Measurements from ENCODE around the gene NKX1-1. TPM values are rescaled to one million over a fixed set of nuclear protein-coding genes. Genes with fewer than 3 reads are reported as not detected.

NKX1-1 gene
- total RNA-seq, 4 donors from 2014 or later = not detected

- H3K4me1 ChIP-seq = peaks cover 0 to 44% (median 28%) of the 10 kb centered on the region in 3 donors
- 26 to 34% methylated on average over 7 to 14 of the region's 14 CpGs for WGBS, 2 donors
- peaks cover 37 to 100% (median 55%) of the 10 kb centered on the region in 4 donors for H3K27me3 ChIP-seq
- no peak for DNase-seq
- intact Hi-C loops (cut with DNase I) = no loop called here
- no peak for TF ChIP-seq POLR2A (IDR thresholded peaks at IDR 0.05)
- TF ChIP-seq, protein P1, sequence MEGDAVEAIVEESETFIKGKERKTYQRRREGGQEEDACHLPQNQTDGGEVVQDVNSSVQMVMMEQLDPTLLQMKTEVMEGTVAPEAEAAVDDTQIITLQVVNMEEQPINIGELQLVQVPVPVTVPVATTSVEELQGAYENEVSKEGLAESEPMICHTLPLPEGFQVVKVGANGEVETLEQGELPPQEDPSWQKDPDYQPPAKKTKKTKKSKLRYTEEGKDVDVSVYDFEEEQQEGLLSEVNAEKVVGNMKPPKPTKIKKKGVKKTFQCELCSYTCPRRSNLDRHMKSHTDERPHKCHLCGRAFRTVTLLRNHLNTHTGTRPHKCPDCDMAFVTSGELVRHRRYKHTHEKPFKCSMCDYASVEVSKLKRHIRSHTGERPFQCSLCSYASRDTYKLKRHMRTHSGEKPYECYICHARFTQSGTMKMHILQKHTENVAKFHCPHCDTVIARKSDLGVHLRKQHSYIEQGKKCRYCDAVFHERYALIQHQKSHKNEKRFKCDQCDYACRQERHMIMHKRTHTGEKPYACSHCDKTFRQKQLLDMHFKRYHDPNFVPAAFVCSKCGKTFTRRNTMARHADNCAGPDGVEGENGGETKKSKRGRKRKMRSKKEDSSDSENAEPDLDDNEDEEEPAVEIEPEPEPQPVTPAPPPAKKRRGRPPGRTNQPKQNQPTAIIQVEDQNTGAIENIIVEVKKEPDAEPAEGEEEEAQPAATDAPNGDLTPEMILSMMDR (IDR thresholded peaks at IDR 0.05) = no peak
- H3K9me3 ChIP-seq = no peaks in the 10 kb centered on the region
- no peak overlapping the region for H3K27ac ChIP-seq
- H3K4me3 ChIP-seq = no peak overlapping the region
- no peaks in the 10 kb centered on the region for H3K36me3 ChIP-seq
Measured at GRCh38 chr4:1409079-1409478, 2.8 kb upstream of the NKX1-1 start.

DNA sequence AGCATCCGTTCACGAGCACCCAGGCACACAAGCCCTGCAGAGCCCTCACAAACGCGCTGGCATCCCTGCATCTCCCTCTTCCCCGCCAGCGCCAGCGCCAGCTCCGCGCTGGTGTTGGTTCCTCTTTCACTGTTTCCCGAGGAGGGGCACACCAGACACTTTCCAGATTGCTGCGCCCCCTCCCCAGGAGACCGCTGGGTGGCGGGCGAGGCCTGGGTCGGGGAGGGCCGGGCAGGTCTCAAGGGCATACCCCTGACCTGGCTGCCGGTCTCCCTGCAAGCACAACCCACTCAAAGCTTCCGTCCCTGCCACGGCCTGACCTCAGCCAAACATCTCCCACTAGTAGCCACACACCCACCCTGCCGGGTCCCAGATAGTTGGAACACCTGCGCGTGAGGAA, 2.2 kb upstream of the NKX1-1 start:
- Histone ChIP-seq H3K4me1 (peaks cover 5 to 48% (median 33%) of the 10 kb centered on the region in 3 donors), H3K4me3 (no peak overlapping the region), H3K27me3 (peaks cover 44 to 100% (median 53%) of the 10 kb centered on the region in 4 donors), H3K27ac (no peak overlapping the region), H3K36me3 (no peaks in the 10 kb centered on the region), H3K9me3 (no peaks in the 10 kb centered on the region)
- TF ChIP-seq, protein P1 (IDR thresholded peaks at IDR 0.05) = no peak
- no peak for TF ChIP-seq POLR2A (IDR thresholded peaks at IDR 0.05)
- no peak for DNase-seq
- intact Hi-C loops (cut with DNase I) = no loop called here
- WGBS, 2 donors = 13 to 21% methylated on average over 13 to 15 of the region's 22 CpGs

DNA sequence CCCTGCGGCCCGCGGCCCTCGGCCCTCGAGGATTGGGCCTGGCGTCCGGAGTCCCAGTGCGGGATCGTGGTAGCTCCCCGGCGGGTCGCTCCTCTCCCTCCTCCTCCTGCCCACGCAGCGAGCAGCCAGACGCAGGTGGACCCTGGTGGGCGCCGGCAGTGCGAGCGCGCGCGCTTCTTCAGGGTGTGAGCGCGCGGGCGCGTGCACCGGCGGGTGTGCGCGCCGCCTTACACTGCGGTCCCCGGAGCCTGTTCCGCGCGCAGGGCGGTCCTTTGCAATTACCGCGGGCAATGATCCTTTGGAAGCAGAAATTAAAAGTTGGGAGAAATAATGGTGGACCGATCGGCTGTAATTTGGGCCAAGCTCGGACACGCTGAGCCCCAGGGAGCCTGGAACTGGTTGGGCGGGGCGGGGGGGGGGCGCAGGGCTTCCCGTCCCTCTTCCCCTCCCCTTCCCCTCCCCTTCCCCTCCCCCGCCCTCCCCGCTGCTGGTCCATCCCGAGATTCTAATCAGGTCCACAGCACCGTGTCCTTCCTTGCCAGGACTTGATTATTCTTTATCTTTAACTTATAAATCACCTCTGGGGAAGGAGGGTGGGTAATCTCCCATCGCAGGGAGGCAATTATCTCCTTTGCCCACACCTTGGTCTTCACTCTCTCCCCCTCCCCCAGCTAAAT, 1.6 kb upstream of the NKX1-1 start:
- no peak overlapping the region for H3K27ac ChIP-seq
- H3K9me3 ChIP-seq = no peaks in the 10 kb centered on the region
- intact Hi-C loops (cut with DNase I) = no loop called here
- 6 to 16% methylated on average over 17 to 34 of the region's 53 CpGs for WGBS, 2 donors
- peaks cover 5 to 54% (median 39%) of the 10 kb centered on the region in 3 donors for H3K4me1 ChIP-seq
- no peaks in the 10 kb centered on the region for H3K36me3 ChIP-seq
- no peak overlapping the region for H3K4me3 ChIP-seq
- no peak for TF ChIP-seq POLR2A (IDR thresholded peaks at IDR 0.05)
- TF ChIP-seq, protein P1 (IDR thresholded peaks at IDR 0.05) = no peak
- DNase-seq = no peak
- H3K27me3 ChIP-seq = peaks cover 41 to 100% (median 54%) of the 10 kb centered on the region in 4 donors

GRCh38 chr4:1406981-1407656, 877 bp upstream of the NKX1-1 start:
- TF ChIP-seq POLR2A (IDR thresholded peaks at IDR 0.05) = no peak
- TF ChIP-seq, protein P1 (IDR thresholded peaks at IDR 0.05) = no peak
- Histone ChIP-seq H3K4me1 (peaks cover 5 to 61% (median 44%) of the 10 kb centered on the region in 3 donors), H3K9me3 (no peaks in the 10 kb centered on the region), H3K27ac (no peak overlapping the region), H3K36me3 (no peaks in the 10 kb centered on the region), H3K4me3 (no peak overlapping the region), H3K27me3 (peaks cover 42 to 100% (median 59%) of the 10 kb centered on the region in 4 donors)
- DNase-seq = no peak
- WGBS, 2 donors = 7% methylated on average over 14 of the region's 50 CpGs; no CpG with 5 or more reads in 1 of the 2 donors
- intact Hi-C loops (cut with DNase I) = no loop called here

All from esophagus squamous epithelium (tissue), 5 donors.